Measurements from ENCODE around the gene F5. TPM values are rescaled to one million over a fixed set of nuclear protein-coding genes. Genes with fewer than 3 reads are reported as not detected.
"Not testable (repeated sequence)": the region's sequence is repeated elsewhere in the genome, so short reads cannot be mapped to it uniquely, and the experiment has no call there.

F5 gene
- total RNA-seq, 1 donor from 2014 or later: 0.62 TPM

GRCh38 chr1:169538998-169539871, 47.0 kb downstream of the F5 start:
- DNase-seq: no peak

- no peak for DNase-seq
These were observed 51.6 kb downstream of the F5 start for GRCh38 chr1:169534653-169535052.

- not testable (repeated sequence) for DNase-seq
These were observed 52.6 kb downstream of the F5 start for GRCh38 chr1:169533528-169534190.

- no peak for DNase-seq
These were observed 55.8 kb downstream of the F5 start for GRCh38 chr1:169530448-169530847.

GRCh38 chr1:169529068-169529642, 57.1 kb downstream of the F5 start:
- DNase-seq: peak; percentile 76

- DNase-seq: no peak
These were observed 57.8 kb downstream of the F5 start for GRCh38 chr1:169528215-169529067.

- no peak for DNase-seq
These were observed 58.6 kb downstream of the F5 start for GRCh38 chr1:169527451-169528214.

GRCh38 chr1:169527001-169527400, 59.3 kb downstream of the F5 start:
- no peak for DNase-seq

GRCh38 chr1:169526120-169526832, 60.0 kb downstream of the F5 start:
- DNase-seq: no peak

- DNase-seq: no peak
These were observed 60.9 kb downstream of the F5 start for GRCh38 chr1:169525391-169525790.

GRCh38 chr1:169523904-169524303, 62.4 kb downstream of the F5 start:
- DNase-seq: no peak

- DNase-seq: no peak
These were observed 65.1 kb downstream of the F5 start for GRCh38 chr1:169521226-169521625.

- no peak for DNase-seq
These were observed 68.6 kb downstream of the F5 start for GRCh38 chr1:169517558-169518186.

GRCh38 chr1:169515641-169516040, 70.6 kb downstream of the F5 start:
- DNase-seq: no peak

- DNase-seq: no peak
These were observed 71.6 kb downstream of the F5 start for GRCh38 chr1:169514566-169515270.

- DNase-seq: no peak
These were observed 73.1 kb downstream of the F5 start for GRCh38 chr1:169513208-169513607.

- DNase-seq: no peak
These were observed 74.8 kb downstream of the F5 start for GRCh38 chr1:169511316-169512005.

- no peak for DNase-seq
These were observed 76.2 kb downstream of the F5 start for GRCh38 chr1:169510060-169510459.

- DNase-seq: no peak
These were observed 76.9 kb downstream of the F5 start for GRCh38 chr1:169509354-169509753.

Measured in tongue (tissue), 2 donors.